ENCODE data around the gene COLEC12. TPM values are rescaled to one million over a fixed set of nuclear protein-coding genes. Genes with fewer than 3 reads are reported as not detected.

The COLEC12 gene
- total and polyA plus RNA-seq, 10 of the 15 experiments (the other 5 are each of a cell fraction or from before 2014, with no cell fraction given), result 0.04 to 0.05 TPM; not detected in 8

DNA sequence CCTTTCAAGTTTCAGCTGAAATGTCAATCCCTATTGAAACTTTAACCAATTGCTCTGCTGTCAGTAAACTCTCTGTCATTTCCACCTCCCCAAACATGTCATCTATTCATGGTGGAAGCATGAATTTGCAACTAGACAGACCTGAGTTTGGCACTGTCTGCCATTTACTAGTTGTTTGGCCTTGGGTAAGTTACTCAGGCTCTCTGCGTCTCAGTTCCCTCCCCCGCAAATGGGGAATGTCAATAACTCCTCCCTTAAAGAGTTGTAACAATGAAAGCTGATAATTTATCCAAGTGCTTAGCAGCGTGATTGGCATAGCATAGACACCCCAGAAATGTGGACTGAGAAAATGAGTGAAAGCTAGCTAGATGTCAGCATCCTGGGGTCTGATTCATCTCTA, 159.4 kb downstream of the COLEC12 start:
- intact Hi-C loops (cut with micrococcal nuclease; ENCODE audit: unreplicated experiment), result no loop called here
- H3K4me2 ChIP-seq (ENCODE audit: control insufficient read depth, insufficient read depth), result no peak overlapping the region
- H3K27me3 ChIP-seq (replicated peaks in 1 of 2; ENCODE audit: control insufficient read depth in 2 of 2, insufficient read depth in 2 of 2, low read length in 1 of 2), result no peaks in the 10 kb centered on the region; a peak in 1 of 4 replicates
- in situ Hi-C loops (cut with MboI), result no loop called here
- H3K36me3 ChIP-seq (ENCODE audit: control insufficient read depth in 2 of 2, insufficient read depth in 2 of 2, low read length in 1 of 2), result no peaks in the 10 kb centered on the region
- no peak overlapping the region for H3K27ac ChIP-seq (ENCODE audit: control insufficient read depth, insufficient read depth)
- ATAC-seq (no peak), DNase-seq (ENCODE audit: low read depth, low spot score) (no peak), FAIRE-seq (no peak)
- no peak overlapping the region for H3K9ac ChIP-seq (ENCODE audit: control insufficient read depth, insufficient read depth, low read length)
- no peaks in the 10 kb centered on the region for H3K9me3 ChIP-seq (replicated peaks; ENCODE audit: control insufficient read depth, insufficient read depth, low read length)
- ChIA-PET SMC1A (ENCODE audit: uncharacterized antibody, unreplicated experiment) (no interaction called here), CTCF (no interaction called here), RAD21 (ENCODE audit: unreplicated experiment) (no interaction called here), POLR2A (interaction anchor here (0.5 kb wide), 1 partner anchor 9 kb away, joined by 3 read pairs; no protein-coding TSS in a partner anchor)
- H3K79me2 ChIP-seq (ENCODE audit: control insufficient read depth, insufficient read depth, low read length), result no peaks in the 10 kb centered on the region
- no peak overlapping the region for H2AFZ ChIP-seq (ENCODE audit: control insufficient read depth, low read depth, low read length)
- WGBS (ENCODE audit: insufficient coverage, insufficient replicate concordance, low lambda C conversion rate, missing lambda C conversion rate), result 60% methylated on average over 3 of the region's 3 CpGs
- no TSS peak for BruUV-seq (replicated peaks)
- no peaks in the 10 kb centered on the region for H4K20me1 ChIP-seq (ENCODE audit: control insufficient read depth, insufficient read depth)
- no peak overlapping the region for H3K4me3 ChIP-seq
- H3K4me1 ChIP-seq (ENCODE audit: control insufficient read depth, insufficient read depth, low read length), result no peaks in the 10 kb centered on the region
- no peak for TF ChIP-seq ZZZ3 (IDR thresholded peaks at IDR 0.05; ENCODE audit: control insufficient read depth, insufficient read length, low read depth)
- no peak for TF ChIP-seq ETV6 (conservative IDR thresholded peaks at IDR 0.05 in 1 of 2, IDR thresholded peaks at IDR 0.05 in 1 of 2; ENCODE audit: borderline replicate concordance in 1 of 2, low read depth in 1 of 2)
- TF ChIP-seq ZNF24 (IDR thresholded peaks at IDR 0.05), result no peak
- no peak for TF ChIP-seq ZNF384 (IDR thresholded peaks at IDR 0.05; ENCODE audit: borderline replicate concordance, low read depth, low read length)
- no peak for TF ChIP-seq IKZF2 (IDR thresholded peaks at IDR 0.05)
- TF ChIP-seq MYC (IDR thresholded peaks at IDR 0.05; ENCODE audit: insufficient read depth, insufficient read length, insufficient replicate concordance, low read length, severe bottlenecking), result no peak
- TF ChIP-seq, protein P1, sequence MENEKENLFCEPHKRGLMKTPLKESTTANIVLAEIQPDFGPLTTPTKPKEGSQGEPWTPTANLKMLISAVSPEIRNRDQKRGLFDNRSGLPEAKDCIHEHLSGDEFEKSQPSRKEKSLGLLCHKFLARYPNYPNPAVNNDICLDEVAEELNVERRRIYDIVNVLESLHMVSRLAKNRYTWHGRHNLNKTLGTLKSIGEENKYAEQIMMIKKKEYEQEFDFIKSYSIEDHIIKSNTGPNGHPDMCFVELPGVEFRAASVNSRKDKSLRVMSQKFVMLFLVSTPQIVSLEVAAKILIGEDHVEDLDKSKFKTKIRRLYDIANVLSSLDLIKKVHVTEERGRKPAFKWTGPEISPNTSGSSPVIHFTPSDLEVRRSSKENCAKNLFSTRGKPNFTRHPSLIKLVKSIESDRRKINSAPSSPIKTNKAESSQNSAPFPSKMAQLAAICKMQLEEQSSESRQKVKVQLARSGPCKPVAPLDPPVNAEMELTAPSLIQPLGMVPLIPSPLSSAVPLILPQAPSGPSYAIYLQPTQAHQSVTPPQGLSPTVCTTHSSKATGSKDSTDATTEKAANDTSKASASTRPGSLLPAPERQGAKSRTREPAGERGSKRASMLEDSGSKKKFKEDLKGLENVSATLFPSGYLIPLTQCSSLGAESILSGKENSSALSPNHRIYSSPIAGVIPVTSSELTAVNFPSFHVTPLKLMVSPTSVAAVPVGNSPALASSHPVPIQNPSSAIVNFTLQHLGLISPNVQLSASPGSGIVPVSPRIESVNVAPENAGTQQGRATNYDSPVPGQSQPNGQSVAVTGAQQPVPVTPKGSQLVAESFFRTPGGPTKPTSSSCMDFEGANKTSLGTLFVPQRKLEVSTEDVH (IDR thresholded peaks at IDR 0.05; ENCODE audit: low read depth, partially characterized antibody), result no peak
- TF ChIP-seq, protein P2, sequence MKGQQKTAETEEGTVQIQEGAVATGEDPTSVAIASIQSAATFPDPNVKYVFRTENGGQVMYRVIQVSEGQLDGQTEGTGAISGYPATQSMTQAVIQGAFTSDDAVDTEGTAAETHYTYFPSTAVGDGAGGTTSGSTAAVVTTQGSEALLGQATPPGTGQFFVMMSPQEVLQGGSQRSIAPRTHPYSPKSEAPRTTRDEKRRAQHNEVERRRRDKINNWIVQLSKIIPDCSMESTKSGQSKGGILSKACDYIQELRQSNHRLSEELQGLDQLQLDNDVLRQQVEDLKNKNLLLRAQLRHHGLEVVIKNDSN (IDR thresholded peaks at IDR 0.05; ENCODE audit: borderline replicate concordance, extremely low read length, insufficient read depth, low read depth, low read length), result no peak
- TF ChIP-seq, protein P3, sequence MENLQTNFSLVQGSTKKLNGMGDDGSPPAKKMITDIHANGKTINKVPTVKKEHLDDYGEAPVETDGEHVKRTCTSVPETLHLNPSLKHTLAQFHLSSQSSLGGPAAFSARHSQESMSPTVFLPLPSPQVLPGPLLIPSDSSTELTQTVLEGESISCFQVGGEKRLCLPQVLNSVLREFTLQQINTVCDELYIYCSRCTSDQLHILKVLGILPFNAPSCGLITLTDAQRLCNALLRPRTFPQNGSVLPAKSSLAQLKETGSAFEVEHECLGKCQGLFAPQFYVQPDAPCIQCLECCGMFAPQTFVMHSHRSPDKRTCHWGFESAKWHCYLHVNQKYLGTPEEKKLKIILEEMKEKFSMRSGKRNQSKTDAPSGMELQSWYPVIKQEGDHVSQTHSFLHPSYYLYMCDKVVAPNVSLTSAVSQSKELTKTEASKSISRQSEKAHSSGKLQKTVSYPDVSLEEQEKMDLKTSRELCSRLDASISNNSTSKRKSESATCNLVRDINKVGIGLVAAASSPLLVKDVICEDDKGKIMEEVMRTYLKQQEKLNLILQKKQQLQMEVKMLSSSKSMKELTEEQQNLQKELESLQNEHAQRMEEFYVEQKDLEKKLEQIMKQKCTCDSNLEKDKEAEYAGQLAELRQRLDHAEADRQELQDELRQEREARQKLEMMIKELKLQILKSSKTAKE (IDR thresholded peaks at IDR 0.05; ENCODE audit: low read depth, poor library complexity, severe bottlenecking), result no peak
- TF ChIP-seq, protein P4, sequence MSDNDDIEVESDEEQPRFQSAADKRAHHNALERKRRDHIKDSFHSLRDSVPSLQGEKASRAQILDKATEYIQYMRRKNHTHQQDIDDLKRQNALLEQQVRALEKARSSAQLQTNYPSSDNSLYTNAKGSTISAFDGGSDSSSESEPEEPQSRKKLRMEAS (IDR thresholded peaks at IDR 0.05; ENCODE audit: low read depth, low read length), result no peak
- no peak for TF ChIP-seq SRF (IDR thresholded peaks at IDR 0.05; ENCODE audit: low read depth in 2 of 2, low read length in 2 of 2)
- no peak for TF ChIP-seq TARDBP (IDR thresholded peaks at IDR 0.05; ENCODE audit: borderline replicate concordance)
- no peak for TF ChIP-seq EED (IDR thresholded peaks at IDR 0.05; ENCODE audit: low read depth)
- no peak for TF ChIP-seq MXI1 (IDR thresholded peaks at IDR 0.05; ENCODE audit: low read depth, low read length)
- no peak for TF ChIP-seq HDAC6 (IDR thresholded peaks at IDR 0.05; ENCODE audit: unreplicated experiment)
- TF ChIP-seq, protein P5, sequence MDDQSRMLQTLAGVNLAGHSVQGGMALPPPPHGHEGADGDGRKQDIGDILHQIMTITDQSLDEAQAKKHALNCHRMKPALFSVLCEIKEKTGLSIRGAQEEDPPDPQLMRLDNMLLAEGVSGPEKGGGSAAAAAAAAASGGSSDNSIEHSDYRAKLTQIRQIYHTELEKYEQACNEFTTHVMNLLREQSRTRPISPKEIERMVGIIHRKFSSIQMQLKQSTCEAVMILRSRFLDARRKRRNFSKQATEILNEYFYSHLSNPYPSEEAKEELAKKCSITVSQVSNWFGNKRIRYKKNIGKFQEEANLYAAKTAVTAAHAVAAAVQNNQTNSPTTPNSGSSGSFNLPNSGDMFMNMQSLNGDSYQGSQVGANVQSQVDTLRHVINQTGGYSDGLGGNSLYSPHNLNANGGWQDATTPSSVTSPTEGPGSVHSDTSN (IDR thresholded peaks at IDR 0.05; ENCODE audit: insufficient replicate concordance, low read depth, low read length), result no peak
- TF ChIP-seq BMI1 (IDR thresholded peaks at IDR 0.05; ENCODE audit: borderline replicate concordance), result no peak

All from GM12878 (cell line).